Ramos (cell line): ENCODE data around the gene FAT1.

Experiments used
- in situ Hi-C: fragments of 300-500 bp; cut with MboI; formaldehyde crosslinking; loops from one replicate; pipeline ENCODE4 v1.14.3; 2022; ENCODE audit warnings: low sequenced_read_pairs; ENCODE audit not compliant: unreplicated experiment

FAT1 gene

GRCh38 chr4:186591651-186592050 lies 132.0 kb downstream of the FAT1 start:
- in situ Hi-C loops: no loop called here

- in situ Hi-C loops: loop anchor here (10.0 kb wide), 1 partner anchor 294 kb away; no protein-coding TSS in a partner anchor
Observed at GRCh38 chr4:186588503-186588902, 135.2 kb downstream of the FAT1 start.

GRCh38 chr4:186587416-186588018 lies 136.1 kb downstream of the FAT1 start:
- in situ Hi-C loops: loop anchor here (10.0 kb wide), 1 partner anchor 293 kb away; no protein-coding TSS in a partner anchor

- in situ Hi-C loops: loop anchor here (10.0 kb wide), 1 partner anchor 291 kb away; no protein-coding TSS in a partner anchor
Observed at GRCh38 chr4:186586205-186586604, 137.5 kb downstream of the FAT1 start.

- in situ Hi-C loops: loop anchor here (10.0 kb wide), 1 partner anchor 290 kb away; no protein-coding TSS in a partner anchor
Observed at GRCh38 chr4:186584912-186585311, 138.7 kb downstream of the FAT1 start.

- in situ Hi-C loops: loop anchor here (10.0 kb wide), 1 partner anchor 287 kb away; no protein-coding TSS in a partner anchor
Observed at GRCh38 chr4:186581421-186581820, 142.2 kb downstream of the FAT1 start.

- in situ Hi-C loops: loop anchor here (10.0 kb wide), 1 partner anchor 286 kb away; no protein-coding TSS in a partner anchor
Observed at GRCh38 chr4:186580669-186581068, 143.0 kb downstream of the FAT1 start.

GRCh38 chr4:186570193-186570996 lies 153.3 kb downstream of the FAT1 start:
- in situ Hi-C loops: no loop called here

- in situ Hi-C loops: no loop called here
Observed at GRCh38 chr4:186569533-186570192, 154.0 kb downstream of the FAT1 start.

- in situ Hi-C loops: no loop called here
Observed at GRCh38 chr4:186566068-186566467, 157.6 kb downstream of the FAT1 start.

GRCh38 chr4:186563761-186564160 lies 159.9 kb downstream of the FAT1 start:
- in situ Hi-C loops: no loop called here

GRCh38 chr4:186561748-186562147 lies 161.9 kb downstream of the FAT1 start:
- in situ Hi-C loops: no loop called here

- in situ Hi-C loops: no loop called here
Observed at GRCh38 chr4:186560647-186561046, 163.0 kb downstream of the FAT1 start.

GRCh38 chr4:186557486-186557885 lies 166.2 kb downstream of the FAT1 start:
- in situ Hi-C loops: no loop called here

- in situ Hi-C loops: no loop called here
Observed at GRCh38 chr4:186557061-186557460, 166.6 kb downstream of the FAT1 start.

- in situ Hi-C loops: no loop called here
Observed at GRCh38 chr4:186554914-186555827, 168.5 kb downstream of the FAT1 start, which contains the start of gene MTNR1A. TSS of gene MTNR1A (minus strand) at chr4:186555567. CDS start at chr4:186555365, 202 bp downstream.

GRCh38 chr4:186554539-186554913 lies 169.1 kb downstream of the FAT1 start:
- in situ Hi-C loops: no loop called here

GRCh38 chr4:186553717-186554116 lies 169.9 kb downstream of the FAT1 start:
- in situ Hi-C loops: no loop called here

GRCh38 chr4:186551849-186552248 lies 171.8 kb downstream of the FAT1 start:
- in situ Hi-C loops: no loop called here

- in situ Hi-C loops: no loop called here
Observed at GRCh38 chr4:186545436-186545835, 178.2 kb downstream of the FAT1 start.
